ENCODE results near the gene FXYD6. TPM values are rescaled to one million over a fixed set of nuclear protein-coding genes. Genes with fewer than 3 reads are reported as not detected.

FXYD6 gene
- total and polyA plus RNA-seq, 7 experiments from 2014 or later = 0.10 to 5.4 (median 0.98) TPM; not detected in 4

GRCh38 chr11:117875382-117876058, 938 bp downstream of the FXYD6 start:
- peak overlapping the region; percentile 59 for H3K4me3 ChIP-seq (ENCODE audit: low read length)
- H3K27ac Mint-ChIP-seq = peak overlapping the region in 2 of 9 donors; percentile 42 to 49

GRCh38 chr11:117874910-117875381, 1.5 kb downstream of the FXYD6 start:
- Histone ChIP-seq H3K27ac (ENCODE audit: low read depth, low read length) (no peak overlapping the region), H3K27me3 (ENCODE audit: control insufficient read depth in 2 of 2, insufficient read depth in 2 of 2, low read length in 2 of 2) (peaks cover 15 to 22% of the 10 kb centered on the region in 2 donors), H3K36me3 (ENCODE audit: control insufficient read depth in 2 of 3, insufficient read depth in 3 of 3, low read length in 3 of 3) (no peaks in the 10 kb centered on the region), H3K4me3 (ENCODE audit: low read length) (no peak overlapping the region), H3K9me3 (ENCODE audit: control insufficient read depth in 2 of 3, low read length in 3 of 3) (no peaks in the 10 kb centered on the region), H3K4me1 (ENCODE audit: control insufficient read depth in 2 of 2, insufficient read depth in 2 of 2, low read length in 2 of 2) (peaks cover 12 to 29% of the 10 kb centered on the region in 2 donors)
- CTCF ChIA-PET = interaction anchor here (0.5 kb wide), 1 partner anchor 183 kb away, joined by 3 read pairs; no protein-coding TSS in a partner anchor
- POLR2A ChIA-PET = no interaction called here
- Mint-ChIP-seq H3K4me1 (peaks cover 23 to 38% (median 28%) of the 10 kb centered on the region in 7 donors), H3K27me3 (peaks cover 58 to 67% (median 66%) of the 10 kb centered on the region in 5 donors), H3K9me3 (peaks cover 0 to 2% (median 0%) of the 10 kb centered on the region in 11 donors), H3K36me3 (peaks cover 0 to 4% (median 0%) of the 10 kb centered on the region in 5 donors), H3K4me3 (peak overlapping the region; percentile 34 to 93 (median 74)), H3K27ac (no peak overlapping the region)
- ATAC-seq = peak; percentile 21
- intact Hi-C loops (cut with micrococcal nuclease) = no loop called here
- no peak for DNase-seq

More at GRCh38 chr11:117875382-117876058, 938 bp downstream of the FXYD6 start:
- H3K36me3 Mint-ChIP-seq = peaks cover 0 to 4% (median 0%) of the 10 kb centered on the region in 5 donors
- peaks cover 63 to 73% (median 66%) of the 10 kb centered on the region in 5 donors for H3K27me3 Mint-ChIP-seq
- Histone ChIP-seq H3K4me1 (ENCODE audit: control insufficient read depth in 2 of 2, insufficient read depth in 2 of 2, low read length in 2 of 2) (peaks cover 12 to 29% of the 10 kb centered on the region in 2 donors), H3K27me3 (ENCODE audit: control insufficient read depth in 2 of 2, insufficient read depth in 2 of 2, low read length in 2 of 2) (peaks cover 15 to 22% of the 10 kb centered on the region in 2 donors), H3K9me3 (ENCODE audit: control insufficient read depth in 2 of 3, low read length in 3 of 3) (no peaks in the 10 kb centered on the region), H3K27ac (ENCODE audit: low read depth, low read length) (no peak overlapping the region), H3K36me3 (ENCODE audit: control insufficient read depth in 2 of 3, insufficient read depth in 3 of 3, low read length in 3 of 3) (no peaks in the 10 kb centered on the region)
- peaks cover 0 to 2% (median 0%) of the 10 kb centered on the region in 11 donors for H3K9me3 Mint-ChIP-seq
- CTCF ChIA-PET = interaction anchor here (0.5 kb wide), 1 partner anchor 183 kb away, joined by 3 read pairs; no protein-coding TSS in a partner anchor
- POLR2A ChIA-PET = no interaction called here
- DNase-seq = peak in 6 of 9 donors; percentile 16 to 36 (median 22)
- H3K4me1 Mint-ChIP-seq = peaks cover 23 to 38% (median 28%) of the 10 kb centered on the region in 7 donors
- intact Hi-C loops (cut with micrococcal nuclease) = no loop called here
- H3K4me3 Mint-ChIP-seq = peak overlapping the region; percentile 48 to 93 (median 81)
- peak; percentile 65 for ATAC-seq

- Mint-ChIP-seq H3K27ac (peak overlapping the region in 1 of 9 donors; percentile 37), H3K9me3 (peaks cover 0 to 2% (median 0%) of the 10 kb centered on the region in 11 donors), H3K36me3 (peaks cover 0 to 4% (median 0%) of the 10 kb centered on the region in 5 donors), H3K27me3 (peaks cover 55 to 66% (median 63%) of the 10 kb centered on the region in 5 donors), H3K4me3 (peak overlapping the region in 8 of 10 donors; percentile 22 to 93 (median 52)), H3K4me1 (peaks cover 23 to 38% (median 28%) of the 10 kb centered on the region in 7 donors)
- DNase-seq = no peak
- H3K27ac ChIP-seq (ENCODE audit: low read depth, low read length) = no peak overlapping the region
- ATAC-seq = no peak
- H3K9me3 ChIP-seq (ENCODE audit: control insufficient read depth in 2 of 3, low read length in 3 of 3) = no peaks in the 10 kb centered on the region
- no peak overlapping the region for H3K4me3 ChIP-seq (ENCODE audit: low read length)
- H3K4me1 ChIP-seq (ENCODE audit: control insufficient read depth in 2 of 2, insufficient read depth in 2 of 2, low read length in 2 of 2) = peaks cover 12 to 29% of the 10 kb centered on the region in 2 donors
- H3K36me3 ChIP-seq (ENCODE audit: control insufficient read depth in 2 of 3, insufficient read depth in 3 of 3, low read length in 3 of 3) = no peaks in the 10 kb centered on the region
- peaks cover 15 to 22% of the 10 kb centered on the region in 2 donors for H3K27me3 ChIP-seq (ENCODE audit: control insufficient read depth in 2 of 2, insufficient read depth in 2 of 2, low read length in 2 of 2)
- intact Hi-C loops (cut with micrococcal nuclease) = no loop called here
- ChIA-PET CTCF (no interaction called here), POLR2A (no interaction called here)
These were observed 2.1 kb downstream of the FXYD6 start for GRCh38 chr11:117874253-117874909.

- no peaks in the 10 kb centered on the region for H3K9me3 ChIP-seq (ENCODE audit: control insufficient read depth in 2 of 3, low read length in 3 of 3)
- ATAC-seq (no peak), DNase-seq (no peak)
- Mint-ChIP-seq H3K27ac (no peak overlapping the region), H3K36me3 (peaks cover 0 to 4% (median 0%) of the 10 kb centered on the region in 5 donors), H3K9me3 (peaks cover 0 to 2% (median 0%) of the 10 kb centered on the region in 11 donors), H3K4me1 (peaks cover 23 to 38% (median 28%) of the 10 kb centered on the region in 7 donors), H3K27me3 (peaks cover 53 to 66% (median 60%) of the 10 kb centered on the region in 5 donors), H3K4me3 (peak overlapping the region in 4 of 10 donors; percentile 33 to 93 (median 54))
- peaks cover 12 to 29% of the 10 kb centered on the region in 2 donors for H3K4me1 ChIP-seq (ENCODE audit: control insufficient read depth in 2 of 2, insufficient read depth in 2 of 2, low read length in 2 of 2)
- intact Hi-C loops (cut with micrococcal nuclease) = no loop called here
- POLR2A ChIA-PET = no interaction called here
- CTCF ChIA-PET = no interaction called here
- no peak overlapping the region for H3K4me3 ChIP-seq (ENCODE audit: low read length)
- peaks cover 15 to 22% of the 10 kb centered on the region in 2 donors for H3K27me3 ChIP-seq (ENCODE audit: control insufficient read depth in 2 of 2, insufficient read depth in 2 of 2, low read length in 2 of 2)
- no peak overlapping the region for H3K27ac ChIP-seq (ENCODE audit: low read depth, low read length)
- H3K36me3 ChIP-seq (ENCODE audit: control insufficient read depth in 2 of 3, insufficient read depth in 3 of 3, low read length in 3 of 3) = no peaks in the 10 kb centered on the region
These were observed 2.7 kb downstream of the FXYD6 start for GRCh38 chr11:117873828-117874125.

- DNase-seq (no peak), ATAC-seq (no peak)
- H3K27ac Mint-ChIP-seq = no peak overlapping the region
- Histone ChIP-seq H3K4me1 (ENCODE audit: control insufficient read depth in 2 of 2, insufficient read depth in 2 of 2, low read length in 2 of 2) (peaks cover 12 to 29% of the 10 kb centered on the region in 2 donors), H3K27me3 (ENCODE audit: control insufficient read depth in 2 of 2, insufficient read depth in 2 of 2, low read length in 2 of 2) (peaks cover 14 to 22% of the 10 kb centered on the region in 2 donors), H3K9me3 (ENCODE audit: control insufficient read depth in 2 of 3, low read length in 3 of 3) (no peaks in the 10 kb centered on the region), H3K4me3 (ENCODE audit: low read length) (no peak overlapping the region), H3K36me3 (ENCODE audit: control insufficient read depth in 2 of 3, insufficient read depth in 3 of 3, low read length in 3 of 3) (no peaks in the 10 kb centered on the region), H3K27ac (ENCODE audit: low read depth, low read length) (no peak overlapping the region)
- H3K4me3 Mint-ChIP-seq = peak overlapping the region in 2 of 10 donors; percentile 9 to 15
- H3K27me3 Mint-ChIP-seq = peaks cover 47 to 61% (median 56%) of the 10 kb centered on the region in 5 donors
- H3K9me3 Mint-ChIP-seq = peaks cover 0 to 2% (median 0%) of the 10 kb centered on the region in 11 donors
- ChIA-PET POLR2A (no interaction called here), CTCF (no interaction called here)
- peaks cover 23 to 38% (median 28%) of the 10 kb centered on the region in 7 donors for H3K4me1 Mint-ChIP-seq
- H3K36me3 Mint-ChIP-seq = peaks cover 0 to 4% (median 0%) of the 10 kb centered on the region in 5 donors
- intact Hi-C loops (cut with micrococcal nuclease) = no loop called here
These were observed 3.3 kb downstream of the FXYD6 start for GRCh38 chr11:117872975-117873827.

- Histone ChIP-seq H3K27me3 (ENCODE audit: control insufficient read depth in 2 of 2, insufficient read depth in 2 of 2, low read length in 2 of 2) (peaks cover 11 to 22% of the 10 kb centered on the region in 2 donors), H3K27ac (ENCODE audit: low read depth, low read length) (no peak overlapping the region), H3K36me3 (ENCODE audit: control insufficient read depth in 2 of 3, insufficient read depth in 3 of 3, low read length in 3 of 3) (no peaks in the 10 kb centered on the region), H3K4me1 (ENCODE audit: control insufficient read depth in 2 of 2, insufficient read depth in 2 of 2, low read length in 2 of 2) (peaks cover 12 to 29% of the 10 kb centered on the region in 2 donors), H3K4me3 (ENCODE audit: low read length) (no peak overlapping the region), H3K9me3 (ENCODE audit: control insufficient read depth in 2 of 3, low read length in 3 of 3) (no peaks in the 10 kb centered on the region)
- H3K27ac Mint-ChIP-seq = no peak overlapping the region
- H3K4me1 Mint-ChIP-seq = peaks cover 23 to 38% (median 28%) of the 10 kb centered on the region in 7 donors
- H3K36me3 Mint-ChIP-seq = peaks cover 0 to 4% (median 0%) of the 10 kb centered on the region in 5 donors
- DNase-seq (no peak), ATAC-seq (no peak)
- ChIA-PET CTCF (no interaction called here), POLR2A (no interaction called here)
- intact Hi-C loops (cut with micrococcal nuclease) = no loop called here
- H3K4me3 Mint-ChIP-seq = no peak overlapping the region
- peaks cover 0 to 2% (median 0%) of the 10 kb centered on the region in 11 donors for H3K9me3 Mint-ChIP-seq
- H3K27me3 Mint-ChIP-seq = peaks cover 43 to 56% (median 51%) of the 10 kb centered on the region in 5 donors
These were observed 4.0 kb downstream of the FXYD6 start for GRCh38 chr11:117872420-117872961.

All from naive thymus-derived CD4-positive, alpha-beta T cell (primary cell).